Endothelial cell of umbilical vein (primary cell): Measurements from ENCODE around the gene MBLAC1. TPM values are rescaled to one million over a fixed set of nuclear protein-coding genes. Genes with fewer than 3 reads are reported as not detected.

Experiments used
- BruUV-seq: library from RNA; stranded (reverse); fragments of 400-500 nt; replicated peaks from 2 replicates; lab custom pipeline; 2021; lab: Mats Ljungman, UMichigan
- CTCF ChIA-PET: fragments of 300-600, 350-600 bp; sonication (Branson Sonifier 250); formaldehyde crosslinking; loops from one replicate; lab custom pipeline; 2021; ENCODE audit warnings: antibody characterized with exemption, inconsistent platforms; lab: Charles Lee
- POLR2A ChIA-PET: fragments of 300-600, 350-600 bp; sonication (Branson Sonifier 250); formaldehyde crosslinking; loops from one replicate; lab custom pipeline; 2021; ENCODE audit warnings: antibody characterized with exemption, inconsistent platforms; lab: Charles Lee
- DNase-seq: peaks from one replicate; pipeline ENCODE4 v3.0.0-alpha.2; 2011; ENCODE audit warnings: low read depth, low spot score
- FAIRE-seq: peaks from 2 replicates; lab custom pipeline; 2011; peaks lifted over from hg19 to GRCh38; lab: Jason Lieb, UNC
- H2AFZ ChIP-seq: 2 replicates; pipeline ENCODE4 v1.6.0; 2012; ENCODE audit warnings: low read depth, low read length, control low read depth, inconsistent platforms
- H3K27ac ChIP-seq: 2 replicates; pipeline ENCODE4 v1.5.1; 2011; ENCODE audit warnings: low read depth, mild to moderate bottlenecking, control low read depth, low read length, moderate library complexity; ENCODE audit not compliant: insufficient read depth
- H3K27me3 ChIP-seq, 2 experiments: 2 replicates each; pipeline versions ENCODE4 v1.6.0 to v1.6.1; 2011; ENCODE audit warnings: low read length in 2 of 2, mixed read lengths in 1 of 2; ENCODE audit not compliant: control insufficient read depth in 2 of 2, insufficient read depth in 2 of 2
- H3K36me3 ChIP-seq, 2 experiments: 2 replicates in 1 of 2; 3 replicates in 1 of 2; pipeline ENCODE4 v1.5.1; 2011; ENCODE audit warnings: low read length in 2 of 2, mild to moderate bottlenecking in 1 of 2, moderate library complexity in 1 of 2; ENCODE audit not compliant: control insufficient read depth in 2 of 2, insufficient read depth in 2 of 2; ENCODE audit errors: extremely low read depth in 1 of 2
- H3K4me1 ChIP-seq: 3 replicates; pipeline ENCODE4 v1.5.1; 2011; ENCODE audit warnings: mild to moderate bottlenecking, low read length; ENCODE audit not compliant: control insufficient read depth, insufficient read depth; ENCODE audit errors: extremely low read depth
- H3K4me2 ChIP-seq: 2 replicates; pipeline ENCODE4 v1.6.1; 2011; ENCODE audit warnings: low read length, control low read depth, mixed read lengths; ENCODE audit not compliant: insufficient read depth
- H3K4me3 ChIP-seq, 3 experiments: fragments of 200-600 bp in 1 of 3; sonication (generic), shearing (Covaris generic) in 1 of 3; replicated peaks in 1 of 3; 2 replicates each; pipeline ENCODE4 v1.5.1; 2011 to 2016; ENCODE audit warnings: control low read depth in 3 of 3, low read length in 3 of 3, mild to moderate bottlenecking in 2 of 3, inconsistent platforms in 1 of 3, low read depth in 1 of 3, moderate library complexity in 1 of 3; ENCODE audit not compliant: insufficient read depth in 1 of 3
- H3K79me2 ChIP-seq: 2 replicates; pipeline ENCODE4 v1.6.0; 2012; ENCODE audit warnings: low read length, inconsistent platforms; ENCODE audit not compliant: control insufficient read depth, insufficient read depth
- H3K9ac ChIP-seq: replicated peaks from 2 replicates; pipeline ENCODE3; 2011; ENCODE audit warnings: low read length, control low read depth; ENCODE audit not compliant: insufficient read depth; ENCODE audit errors: extremely low read depth
- H3K9me1 ChIP-seq: replicated peaks from 3 replicates; pipeline ENCODE4 v1.6.0; 2011; ENCODE audit warnings: mild to moderate bottlenecking, low read length; ENCODE audit not compliant: control insufficient read depth, insufficient read depth; ENCODE audit errors: extremely low read depth
- H3K9me3 ChIP-seq: replicated peaks from 2 replicates; pipeline ENCODE4 v1.5.1; 2012; ENCODE audit warnings: low read length, inconsistent platforms; ENCODE audit not compliant: control insufficient read depth, insufficient read depth
- H4K20me1 ChIP-seq: replicated peaks from 2 replicates; pipeline ENCODE3; 2011; ENCODE audit warnings: mild to moderate bottlenecking, low read length; ENCODE audit not compliant: control insufficient read depth, insufficient read depth; ENCODE audit errors: extremely low read depth
- CTCF ChIP-seq, 2 donors: IDR thresholded peaks; 1 replicate in 1 of 2; 2 replicates in 1 of 2; pipeline ENCODE4 v1.5.1; 2011; ENCODE audit warnings: low read length in 2 of 2, mild to moderate bottlenecking in 2 of 2, moderate library complexity in 2 of 2, control low read depth in 1 of 2, inconsistent platforms in 1 of 2, low read depth in 1 of 2; ENCODE audit not compliant: insufficient read depth in 1 of 2; ENCODE audit errors: extremely low read depth in 1 of 2
- EZH2 ChIP-seq: IDR thresholded peaks from 2 replicates; pipeline ENCODE4 v1.6.1; 2012; ENCODE audit warnings: borderline replicate concordance, low read depth, mild to moderate bottlenecking, moderate library complexity, low read length, inconsistent platforms; ENCODE audit not compliant: severe bottlenecking
- FOS ChIP-seq: IDR thresholded peaks from 2 replicates; pipeline ENCODE4 v1.6.1; 2011; ENCODE audit warnings: mild to moderate bottlenecking, low read length, moderate library complexity, borderline replicate concordance; ENCODE audit not compliant: insufficient read depth
- GATA2 ChIP-seq: IDR thresholded peaks from 2 replicates; pipeline ENCODE4 v1.7.0; 2011; ENCODE audit warnings: low read depth, mild to moderate bottlenecking, moderate library complexity, mixed read lengths, low read length; ENCODE audit not compliant: insufficient read length, insufficient read depth
- JUN ChIP-seq: IDR thresholded peaks from 2 replicates; pipeline ENCODE4 v1.6.1; 2011; ENCODE audit warnings: borderline replicate concordance, low read depth; ENCODE audit not compliant: insufficient read length, insufficient read depth
- MAX ChIP-seq: IDR thresholded peaks from 2 replicates; pipeline ENCODE4 v1.6.1; 2011; ENCODE audit not compliant: insufficient read depth, insufficient read length
- MYC ChIP-seq: IDR thresholded peaks from one replicate; pipeline ENCODE4 v1.6.1; 2011; ENCODE audit warnings: mild to moderate bottlenecking, low read depth, low read length
- POLR2A ChIP-seq: IDR thresholded peaks from 2 replicates; pipeline ENCODE4 v1.6.1; 2012; ENCODE audit warnings: low read depth, mild to moderate bottlenecking, control low read depth, low read length
- POLR2AphosphoS5 ChIP-seq: IDR thresholded peaks from 2 replicates; pipeline ENCODE4 v1.6.1; 2012; ENCODE audit warnings: low read depth, mild to moderate bottlenecking, control low read depth, low read length, moderate library complexity; ENCODE audit not compliant: insufficient read depth
- dilution Hi-C: fragments of 300-500 bp; cut with MboI; formaldehyde crosslinking; loops from one replicate; pipeline ENCODE4 v1.15.0; 2019; ENCODE audit warnings: low sequenced_read_pairs; ENCODE audit not compliant: extremely low pct_ligation_motif_present
- intact Hi-C: fragments of 100-400 bp; cut with micrococcal nuclease; formaldehyde crosslinking; loops from one replicate; pipeline ENCODE4 v1.10.0; 2022
- polyA plus RNA-seq, 4 experiments: library from polyadenylated mRNA; depleted of rRNA in 3 of 4; stranded (reverse) in 3 of 4; unstranded in 1 of 4; fragments of >200 nt; gene quantifications; 2 replicates each; pipeline versions ENCODE4 v1.2.1 to v1.2.3, GENCODE V29; 2011 to 2012; ENCODE audit warnings: missing spikeins in 1 of 4
- total RNA-seq: library from RNA; stranded (reverse); gene quantifications from 2 replicates; pipeline ENCODE4 v1.2.3, GENCODE V29; 2021

Gene MBLAC1
- total and polyA plus RNA-seq, 2 donors (not counting 3 experiments of a cell fraction or from before 2014, with no cell fraction given): 1.8 to 2.1 TPM

- peaks cover 14% of the 10 kb centered on the region for H3K4me1 ChIP-seq
- dilution Hi-C loops: no loop called here
- intact Hi-C loops: no loop called here
- H3K79me2 ChIP-seq: peaks cover 6% of the 10 kb centered on the region
- H3K27me3 ChIP-seq: no peaks in the 10 kb centered on the region
- TF ChIP-seq FOS (no peak), POLR2AphosphoS5 (no peak), MYC (no peak), CTCF (IDR thresholded peaks at IDR 0.05; ENCODE audit: extremely low read depth in 1 of 2, insufficient read depth in 1 of 2, low read depth in 1 of 2, low read length in 2 of 2) (no peak), MAX (no peak), POLR2A (no peak), JUN (no peak), GATA2 (no peak), EZH2 (no peak)
- H3K9me3 ChIP-seq: no peaks in the 10 kb centered on the region
- H3K27ac ChIP-seq: no peak overlapping the region
- H3K36me3 ChIP-seq: peaks cover 0 to 17% of the 10 kb centered on the region in 2 experiments
- no peaks in the 10 kb centered on the region for H4K20me1 ChIP-seq
- POLR2A ChIA-PET: no interaction called here
- DNase-seq: no peak
- H3K9me1 ChIP-seq: no peaks in the 10 kb centered on the region
- H2AFZ ChIP-seq: no peak overlapping the region
- H3K4me3 ChIP-seq: no peak overlapping the region
- no peak overlapping the region for H3K9ac ChIP-seq
- BruUV-seq: no TSS peak
- no peak overlapping the region for H3K4me2 ChIP-seq
- CTCF ChIA-PET: interaction anchor here (0.8 to 3.0 kb wide), 4 partner anchors 13 to 24 kb away, joined by 3 to 10 read pairs (median 5); partner anchors contain the start of gene GAL3ST4
- no peak for FAIRE-seq
Measured at GRCh38 chr7:100154651-100155491, 28.1 kb downstream of the MBLAC1 start.
